ENCODE data around the gene RRM2.
A peak's percentile ranks its signal among the peaks of the same experiment; 100 is the strongest.
"Not testable (repeated sequence)": the region's sequence is repeated elsewhere in the genome, so short reads cannot be mapped to it uniquely, and the experiment has no call there.

Gene RRM2

DNA sequence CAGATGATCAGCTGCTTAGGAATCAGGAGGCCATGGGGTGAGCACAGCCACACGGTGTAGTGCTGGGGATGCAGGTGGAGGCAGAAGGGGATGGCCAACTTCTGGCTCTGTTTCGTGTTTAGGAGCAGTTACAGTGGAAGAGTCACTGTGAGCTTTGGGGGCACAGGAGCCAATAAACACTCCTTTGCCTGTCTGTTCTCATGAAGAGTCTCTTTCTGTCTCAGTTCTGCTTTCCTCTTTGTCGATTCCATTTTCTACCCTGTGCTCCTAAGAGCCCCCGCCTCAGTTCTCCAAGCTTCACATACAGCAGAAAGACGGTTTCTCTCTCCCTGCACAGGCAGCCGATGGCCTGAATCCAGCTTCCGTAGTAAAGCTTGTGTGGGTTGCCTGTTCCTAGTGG is 21.0 kb upstream of the RRM2 start:
- no peak for TF ChIP-seq ZNF274 (IDR thresholded peaks at IDR 0.05; ENCODE audit: low read depth, low read length)
- H3K4me3 ChIP-seq (ENCODE audit: low read length): no peak overlapping the region

DNA sequence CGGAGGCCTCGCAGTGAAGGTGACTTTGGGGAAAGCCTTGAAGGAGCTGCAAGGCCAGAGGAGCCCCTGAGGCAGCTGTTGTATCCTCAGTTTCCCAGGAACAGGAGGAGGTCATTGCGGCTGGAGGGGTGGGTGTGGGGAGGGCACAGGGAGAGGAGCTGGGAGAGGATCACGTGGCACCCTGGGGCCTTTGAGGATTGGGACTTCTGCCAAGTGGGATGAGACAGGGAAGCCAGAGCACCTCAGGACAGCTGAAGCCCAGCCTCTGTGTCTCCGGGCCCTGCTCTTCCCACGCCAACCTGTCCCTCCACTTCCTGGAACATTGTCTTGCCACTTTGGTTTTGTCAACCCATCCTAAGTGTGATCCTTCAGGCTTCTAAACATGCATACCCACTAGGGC is 19.4 kb upstream of the RRM2 start:
- no peak overlapping the region for H3K4me3 ChIP-seq (ENCODE audit: low read length)
- TF ChIP-seq ZNF274 (IDR thresholded peaks at IDR 0.05; ENCODE audit: low read depth, low read length): no peak

DNA sequence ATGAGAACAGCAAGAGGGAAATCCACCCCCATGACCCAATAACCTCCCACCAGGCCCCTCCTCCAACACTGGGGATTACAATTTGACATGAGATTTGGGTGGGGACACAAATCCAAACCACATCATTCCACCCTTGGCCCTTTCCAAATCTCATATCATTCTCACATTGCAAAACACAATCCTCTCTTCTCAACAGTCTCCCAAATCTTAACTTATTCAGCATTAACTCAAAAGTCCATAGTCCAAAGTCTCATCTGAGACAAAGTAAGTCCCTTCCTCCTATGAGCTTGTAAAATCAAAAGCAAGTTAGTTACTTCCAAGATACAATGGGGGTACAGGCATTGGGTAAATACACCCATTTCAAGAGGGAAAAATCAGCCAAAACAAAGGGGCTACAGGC is 17.6 kb upstream of the RRM2 start:
- H3K4me3 ChIP-seq (ENCODE audit: low read length): not testable (repeated sequence)

DNA sequence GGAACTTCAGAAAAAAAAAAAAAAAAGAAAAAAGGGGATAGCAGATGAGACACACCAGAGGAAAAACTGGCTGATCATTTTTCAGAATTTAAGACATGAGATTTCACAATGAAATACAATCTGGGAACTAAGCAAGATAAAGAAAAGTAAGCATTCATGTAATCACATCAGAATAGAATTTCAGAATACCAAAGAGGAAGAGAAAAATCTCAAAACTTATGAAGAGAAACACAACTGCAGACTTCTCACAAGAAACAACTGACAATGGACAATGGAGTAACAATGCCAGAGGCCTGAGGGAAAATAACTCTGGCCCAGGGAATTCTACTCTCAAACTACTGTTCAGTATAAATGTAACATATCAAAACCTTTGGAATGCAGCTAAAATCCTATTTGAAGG is 13.2 kb upstream of the RRM2 start:
- no peak overlapping the region for H3K4me3 ChIP-seq (ENCODE audit: low read length)
- no peak for TF ChIP-seq ZNF274 (IDR thresholded peaks at IDR 0.05; ENCODE audit: low read depth, low read length)

DNA sequence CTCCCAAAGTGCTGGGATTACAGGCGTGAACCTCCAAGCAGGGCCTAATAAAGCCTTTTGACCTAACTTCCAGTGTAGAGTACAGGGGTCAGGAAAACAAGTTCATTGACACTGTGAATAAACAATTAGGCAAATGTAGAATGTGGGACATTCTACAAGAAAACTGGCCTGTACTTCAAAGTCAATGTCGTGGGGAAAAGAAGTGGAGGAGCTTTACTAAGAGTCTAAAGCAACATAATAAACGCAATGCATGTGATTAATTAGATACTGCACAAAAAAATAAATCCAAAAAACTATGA is 3.6 kb upstream of the RRM2 start:
- TF ChIP-seq ZNF274 (IDR thresholded peaks at IDR 0.05; ENCODE audit: low read depth, low read length): no peak

DNA sequence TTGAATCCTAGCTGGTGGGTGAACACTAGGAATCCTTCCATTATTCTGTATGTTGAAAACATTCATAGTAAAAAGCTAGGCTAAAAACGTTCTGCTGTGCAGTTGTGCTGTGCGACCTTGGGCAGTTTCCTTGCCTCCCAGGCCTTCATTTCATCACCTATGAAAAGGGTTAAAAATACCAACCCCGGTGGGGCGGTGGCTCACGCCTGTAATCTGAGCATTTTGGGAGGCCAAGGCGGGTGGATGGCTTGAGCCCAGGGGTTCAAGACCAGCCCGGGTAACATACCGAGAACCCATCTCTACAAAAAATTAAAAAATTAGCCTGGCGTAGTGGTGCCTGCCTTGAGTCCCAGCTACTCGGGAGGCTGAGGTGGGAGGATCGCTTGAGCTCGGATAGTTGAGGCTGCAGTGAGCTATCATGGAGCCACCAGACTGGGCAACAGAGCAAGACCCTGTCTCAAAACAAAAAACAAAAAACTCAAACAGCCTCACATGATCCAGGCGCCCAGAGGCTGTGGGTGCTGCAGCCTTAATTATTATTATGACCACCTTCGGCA is 2.9 kb upstream of the RRM2 start:
- no peak for TF ChIP-seq ZNF274 (IDR thresholded peaks at IDR 0.05; ENCODE audit: low read depth, low read length)

More for the DNA sequence above, 3.6 kb upstream of the RRM2 start:
- H3K4me3 ChIP-seq (ENCODE audit: low read length): no peak overlapping the region

DNA sequence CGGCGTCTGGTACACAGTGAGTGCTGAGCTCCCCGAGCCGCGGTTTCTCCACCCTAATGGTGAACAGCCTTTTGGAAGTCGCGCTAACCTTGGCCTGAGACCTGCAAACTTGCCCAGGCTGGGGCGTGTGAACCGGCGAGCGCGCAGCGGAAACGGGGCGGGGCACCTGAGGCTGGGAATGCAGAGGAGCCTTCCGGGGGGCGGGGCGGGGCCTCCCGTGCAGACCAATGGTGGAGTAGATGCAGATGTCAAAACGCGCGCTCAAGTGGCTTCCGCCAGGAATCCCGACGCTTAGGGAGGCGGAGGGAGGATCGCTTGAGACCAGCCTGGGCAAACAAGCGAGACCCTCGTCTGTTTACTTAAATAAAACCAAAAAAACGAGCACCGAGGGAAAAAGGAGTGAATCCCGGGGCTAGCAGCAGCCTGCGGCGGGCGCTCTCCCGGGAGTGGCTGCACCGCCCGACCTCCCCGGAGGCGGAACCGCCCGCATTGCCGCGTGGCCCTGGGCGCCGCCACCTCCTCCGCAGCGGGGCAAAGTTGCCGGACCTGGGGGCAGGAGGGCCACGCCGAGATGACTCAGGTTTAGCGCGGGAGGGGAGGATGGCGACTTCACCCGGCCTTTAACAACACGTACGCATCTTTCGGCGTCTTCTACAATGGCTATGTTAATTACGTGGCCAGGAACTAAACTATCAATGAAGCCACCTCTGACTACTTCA is 2.2 kb upstream of the RRM2 start:
- TF ChIP-seq ZNF274 (IDR thresholded peaks at IDR 0.05; ENCODE audit: low read depth, low read length): no peak
- H3K4me3 ChIP-seq (ENCODE audit: low read length): peak overlapping the region; percentile 75

More for the DNA sequence above, 2.9 kb upstream of the RRM2 start:
- peak overlapping the region; percentile 44; the same call in 1 of the 2 replicates for H3K4me3 ChIP-seq (ENCODE audit: low read length)

DNA sequence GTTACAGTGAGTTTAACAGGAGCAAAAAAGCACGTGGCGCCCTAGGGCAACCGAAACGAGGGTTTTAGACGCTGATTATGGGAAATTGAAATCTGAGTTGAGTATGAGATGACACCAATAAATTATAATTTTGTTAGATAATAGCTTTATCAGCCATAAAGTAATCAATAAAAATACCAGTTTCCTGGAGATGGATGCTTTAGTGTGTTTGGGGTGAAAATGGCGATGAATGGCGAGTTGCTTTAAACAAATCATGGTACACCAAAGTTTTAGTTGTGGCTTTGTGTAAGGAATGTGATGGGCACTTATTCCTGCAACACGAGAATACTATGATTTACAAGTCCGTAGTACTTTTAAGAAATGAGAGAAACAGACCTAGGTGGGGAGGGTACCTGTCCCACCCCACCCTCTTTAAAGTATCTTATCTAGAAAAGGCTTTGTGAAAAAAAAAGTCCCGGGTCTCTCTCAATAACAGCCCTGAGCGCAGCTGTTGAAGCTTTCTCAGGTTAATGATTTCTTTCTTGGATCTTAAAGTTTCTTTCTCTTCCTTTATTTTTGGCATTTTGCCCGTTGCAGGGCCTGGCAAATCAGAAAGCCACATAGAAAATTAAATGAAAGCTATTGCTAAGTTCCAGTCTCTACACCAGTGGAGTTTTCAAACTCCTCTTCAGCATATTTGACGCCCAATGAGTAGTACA is 1.5 kb upstream of the RRM2 start:
- TF ChIP-seq ZNF274 (IDR thresholded peaks at IDR 0.05; ENCODE audit: low read depth, low read length): no peak
- H3K4me3 ChIP-seq (ENCODE audit: low read length): peak overlapping the region; percentile 75

DNA sequence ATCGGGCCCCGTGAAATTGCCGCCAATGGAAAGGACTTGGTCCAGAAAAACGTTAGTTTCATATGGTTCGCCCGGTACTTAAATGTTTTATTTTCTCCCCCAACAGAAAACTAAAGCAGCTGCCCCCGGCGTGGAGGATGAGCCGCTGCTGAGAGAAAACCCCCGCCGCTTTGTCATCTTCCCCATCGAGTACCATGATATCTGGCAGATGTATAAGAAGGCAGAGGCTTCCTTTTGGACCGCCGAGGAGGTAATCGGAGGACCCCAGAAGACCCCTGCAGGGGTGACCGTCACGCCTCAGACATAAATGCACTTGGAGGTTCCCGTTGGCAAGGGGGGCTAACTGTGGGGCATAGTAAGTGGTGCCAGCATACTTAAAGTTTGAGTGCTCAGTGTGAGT is 742 bp downstream of the RRM2 start:
- no peak for TF ChIP-seq ZNF274 (IDR thresholded peaks at IDR 0.05; ENCODE audit: low read depth, low read length)
- peak overlapping the region; percentile 75 for H3K4me3 ChIP-seq (ENCODE audit: low read length)

DNA sequence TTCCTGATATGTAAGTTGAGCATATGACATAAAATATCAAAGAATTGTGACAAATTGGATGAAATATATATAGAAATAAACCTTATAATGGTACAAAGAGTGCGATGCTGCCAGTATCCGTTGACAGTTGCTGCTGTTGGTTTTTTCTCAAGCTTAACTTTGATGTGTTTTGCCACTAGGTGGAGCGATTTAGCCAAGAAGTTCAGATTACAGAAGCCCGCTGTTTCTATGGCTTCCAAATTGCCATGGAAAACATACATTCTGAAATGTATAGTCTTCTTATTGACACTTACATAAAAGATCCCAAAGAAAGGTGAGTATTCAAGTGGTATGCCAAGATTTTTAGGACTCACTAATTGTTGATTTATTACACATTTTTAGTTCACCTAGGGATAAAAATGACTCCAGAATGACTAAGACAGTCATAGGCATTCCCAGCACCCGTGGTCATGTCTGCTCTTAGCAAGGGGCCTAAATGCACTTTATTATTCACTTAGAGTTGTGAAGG is 2.1 kb downstream of the RRM2 start:
- TF ChIP-seq ZNF274 (IDR thresholded peaks at IDR 0.05; ENCODE audit: low read depth, low read length): no peak

DNA sequence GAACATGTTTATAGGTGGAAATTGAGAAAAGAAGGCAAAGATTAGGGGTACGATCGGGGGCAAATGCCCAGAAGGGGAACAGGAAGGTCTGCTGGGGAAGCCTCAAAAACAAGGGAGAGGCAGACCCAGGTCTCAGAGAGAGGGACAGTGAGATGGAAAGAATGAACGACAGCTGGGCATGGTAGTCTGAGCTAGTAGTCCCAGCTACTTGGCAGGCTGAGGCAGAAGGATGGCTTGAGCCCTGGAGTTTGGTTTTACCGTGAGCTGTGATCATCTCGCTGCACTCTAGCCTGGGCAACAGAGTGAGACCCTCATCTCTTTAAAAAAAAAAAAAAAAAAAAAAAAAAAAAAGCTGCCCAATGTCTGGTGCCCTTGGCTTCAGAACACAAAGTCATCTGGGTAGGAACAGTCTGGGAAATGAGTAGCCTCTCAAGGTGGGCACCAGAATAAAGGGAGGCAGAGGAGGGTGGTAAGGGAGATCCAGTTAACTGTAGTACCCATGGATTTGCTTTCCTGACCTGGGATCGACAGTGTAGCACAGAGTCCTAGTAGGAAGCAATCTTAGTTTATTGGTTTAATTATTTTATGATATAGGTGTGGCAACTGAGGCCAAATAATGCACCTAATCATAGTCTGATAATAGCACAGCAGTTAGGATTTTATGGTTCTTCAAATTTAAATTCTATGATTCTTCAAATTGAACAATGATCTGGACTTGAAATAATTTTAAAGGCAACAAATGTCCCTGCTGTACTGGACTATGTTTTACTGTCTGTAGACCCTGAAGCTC is 3.5 kb downstream of the RRM2 start:
- peak overlapping the region; percentile 30; the same call in 1 of the 2 replicates for H3K4me3 ChIP-seq (ENCODE audit: low read length)
- TF ChIP-seq ZNF274 (IDR thresholded peaks at IDR 0.05; ENCODE audit: low read depth, low read length): no peak

More for the DNA sequence above, 2.1 kb downstream of the RRM2 start:
- H3K4me3 ChIP-seq (ENCODE audit: low read length): peak overlapping the region; percentile 75

DNA sequence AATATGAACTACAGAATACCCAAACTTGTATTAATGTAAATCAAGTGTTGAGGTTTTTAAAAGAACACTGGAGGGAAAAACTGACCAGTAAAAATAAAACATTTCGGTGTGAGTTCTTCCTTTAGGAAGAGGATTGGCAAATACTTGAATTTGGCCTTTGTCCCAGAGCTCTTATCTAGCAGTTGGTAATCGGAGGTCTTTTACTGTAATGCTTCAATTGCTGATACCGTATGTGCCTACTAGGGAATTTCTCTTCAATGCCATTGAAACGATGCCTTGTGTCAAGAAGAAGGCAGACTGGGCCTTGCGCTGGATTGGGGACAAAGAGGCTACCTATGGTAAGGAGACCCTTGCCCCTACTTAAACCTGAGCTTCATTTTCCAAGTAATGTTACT is 4.1 kb downstream of the RRM2 start:
- no peak overlapping the region for H3K4me3 ChIP-seq (ENCODE audit: low read length)
- no peak for TF ChIP-seq ZNF274 (IDR thresholded peaks at IDR 0.05; ENCODE audit: low read depth, low read length)

DNA sequence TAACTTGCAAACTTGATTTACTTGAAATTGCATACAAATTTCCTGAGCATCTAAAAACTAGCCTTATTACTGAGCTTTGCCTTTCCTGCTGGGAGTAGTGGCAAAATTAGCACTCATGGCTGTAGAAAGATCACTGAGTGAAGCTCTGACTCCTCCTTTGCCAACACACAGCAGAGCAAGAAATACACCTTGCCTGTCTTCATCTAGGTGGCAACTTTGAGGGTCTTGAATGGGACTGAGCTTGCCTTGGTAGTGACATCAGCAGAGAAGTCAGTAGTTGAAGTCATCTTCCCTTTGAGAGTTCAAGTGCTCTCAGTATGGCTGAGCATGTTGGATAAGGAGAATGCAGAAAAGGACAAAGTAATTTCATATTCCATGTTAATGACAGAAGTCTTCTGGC is 5.9 kb downstream of the RRM2 start:
- TF ChIP-seq ZNF274 (IDR thresholded peaks at IDR 0.05; ENCODE audit: low read depth, low read length): no peak
- H3K4me3 ChIP-seq (ENCODE audit: low read length): no peak overlapping the region; the same call in 1 of the 2 replicates

DNA sequence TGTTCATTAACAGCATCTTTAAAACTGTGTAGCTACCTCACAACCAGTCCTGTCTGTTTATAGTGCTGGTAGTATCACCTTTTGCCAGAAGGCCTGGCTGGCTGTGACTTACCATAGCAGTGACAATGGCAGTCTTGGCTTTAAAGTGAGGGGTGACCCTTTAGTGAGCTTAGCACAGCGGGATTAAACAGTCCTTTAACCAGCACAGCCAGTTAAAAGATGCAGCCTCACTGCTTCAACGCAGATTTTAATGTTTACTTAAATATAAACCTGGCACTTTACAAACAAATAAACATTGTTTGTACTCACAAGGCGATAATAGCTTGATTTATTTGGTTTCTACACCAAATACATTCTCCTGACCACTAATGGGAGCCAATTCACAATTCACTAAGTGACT is 7.0 kb downstream of the RRM2 start:
- H3K4me3 ChIP-seq (ENCODE audit: low read length): no peak overlapping the region
- TF ChIP-seq ZNF274 (IDR thresholded peaks at IDR 0.05; ENCODE audit: low read depth, low read length): no peak

Measured in GM08714 (cell line).